HepG2 (cell line): Measurements from ENCODE around the gene PLXDC2. TPM values are rescaled to one million over a fixed set of nuclear protein-coding genes. Genes with fewer than 3 reads are reported as not detected.

Experiments used
- ATAC-seq: fragments of 200-7000 bp; cut with Tn5 transposase; 3 replicates; pipeline ENCODE4 v1.9.1; 2020; ENCODE audit warnings: mild to moderate bottlenecking, moderate library complexity
- BruUV-seq: library from RNA; stranded (reverse); fragments of 400-500 nt; replicated peaks from 2 replicates; lab custom pipeline; 2021; lab: Mats Ljungman, UMichigan
- CTCF ChIA-PET: fragments of 300-600 bp; formaldehyde crosslinking; extraction: SDS; loops from one replicate; lab custom pipeline; 2021; ENCODE audit warnings: low total read pairs, inconsistent platforms, low intra/inter-chr PET ratio; lab: Yijun Ruan, JAX
- POLR2A ChIA-PET: fragments of 350-600 bp; sonication (Branson Sonifier 250); formaldehyde crosslinking; loops from one replicate; lab custom pipeline; 2020; ENCODE audit warnings: antibody characterized with exemption, inconsistent platforms; lab: Yijun Ruan, JAX
- DNase-seq: peaks from one replicate; pipeline ENCODE4 v3.0.0-alpha.2; 2015; ENCODE audit warnings: low spot score
- FAIRE-seq: peaks from 3 replicates; lab custom pipeline; 2011; peaks lifted over from hg19 to GRCh38; lab: Jason Lieb, UNC
- H2AFZ ChIP-seq: one replicate; pipeline ENCODE4 v1.6.1; 2011; ENCODE audit warnings: low read length, inconsistent platforms
- H3K27ac ChIP-seq: fragments of 300-600 bp; 3 replicates; pipeline ENCODE4 v1.8.0; 2011; ENCODE audit warnings: mixed run types, mild to moderate bottlenecking, mixed read lengths, low read length, inconsistent platforms; ENCODE audit not compliant: insufficient read depth; ENCODE audit errors: extremely low read length
- H3K27me3 ChIP-seq, 2 experiments: fragments of 200-600 bp in 1 of 2; 2 replicates in 1 of 2; 3 replicates in 1 of 2; pipeline versions ENCODE4 v1.6.0 to v1.8.0; 2011; ENCODE audit warnings: low read length in 2 of 2, mild to moderate bottlenecking in 2 of 2, moderate library complexity in 2 of 2, inconsistent platforms in 1 of 2; ENCODE audit not compliant: insufficient read depth in 2 of 2, control insufficient read depth in 1 of 2
- H3K36me3 ChIP-seq, 2 experiments: fragments of 200-600 bp in 1 of 2; replicated peaks in 1 of 2; 2 replicates in 1 of 2; 3 replicates in 1 of 2; pipeline versions ENCODE4 v1.5.1 to v1.8.0; 2011; ENCODE audit warnings: low read length in 2 of 2, inconsistent platforms in 1 of 2; ENCODE audit not compliant: insufficient read depth in 2 of 2, control insufficient read depth in 1 of 2
- H3K4me1 ChIP-seq: 2 replicates; pipeline ENCODE4 v1.5.1; 2012; ENCODE audit warnings: low read length, inconsistent platforms; ENCODE audit not compliant: insufficient read depth
- H3K4me2 ChIP-seq: 2 replicates; pipeline ENCODE4 v1.6.0; 2011; ENCODE audit warnings: low read depth, low read length, inconsistent platforms
- H3K4me3 ChIP-seq, 3 experiments: fragments of 200-600 bp in 1 of 3; sonication (generic), shearing (Covaris generic) in 1 of 3; replicated peaks in 1 of 3; 2 replicates each; pipeline ENCODE4 v1.5.1; 2011 to 2016; ENCODE audit warnings: low read length in 3 of 3, inconsistent platforms in 2 of 3, low read depth in 2 of 3, mild to moderate bottlenecking in 2 of 3, control low read depth in 1 of 3, mixed read lengths in 1 of 3; ENCODE audit not compliant: insufficient read depth in 1 of 3
- H3K79me2 ChIP-seq: one replicate; pipeline ENCODE4 v1.6.1; 2011; ENCODE audit warnings: low read length, inconsistent platforms; ENCODE audit not compliant: insufficient read depth
- H3K9ac ChIP-seq: 2 replicates; pipeline ENCODE4 v1.6.0; 2011; ENCODE audit warnings: mild to moderate bottlenecking, low read depth, low read length, inconsistent platforms; ENCODE audit not compliant: insufficient read depth
- H3K9me3 ChIP-seq: 2 replicates; pipeline ENCODE4 v1.5.1; 2012; ENCODE audit warnings: mild to moderate bottlenecking, low read length
- H4K20me1 ChIP-seq: 2 replicates; pipeline ENCODE4 v1.6.0; 2011; ENCODE audit warnings: inconsistent platforms, mild to moderate bottlenecking, low read length, moderate library complexity; ENCODE audit not compliant: insufficient read depth
- CCAR2 ChIP-seq: fragments of 200-400 bp; formaldehyde crosslinking; optimal IDR thresholded peaks from 2 replicates; pipeline ENCODE3; 2018; ENCODE audit warnings: low read depth, mild to moderate bottlenecking, low read length, moderate library complexity
- FIP1L1 ChIP-seq: fragments of 200-400 bp; formaldehyde crosslinking; IDR thresholded peaks from 2 replicates; pipeline ENCODE4 v1.6.1; 2018; ENCODE audit warnings: low read depth, mild to moderate bottlenecking, low read length, moderate library complexity, borderline replicate concordance; ENCODE audit not compliant: insufficient read depth
- HOXD1 ChIP-seq: sonication (generic); formaldehyde crosslinking; IDR thresholded peaks from 2 replicates; pipeline ENCODE4 v1.5.0; 2020; ENCODE audit warnings: missing genetic modification reagents
- MATR3 ChIP-seq: sonication (generic); formaldehyde crosslinking; IDR thresholded peaks from 2 replicates; pipeline ENCODE4 v1.4.0; 2020; ENCODE audit warnings: missing genetic modification reagents
- SNAPC4 ChIP-seq: sonication (generic); formaldehyde crosslinking; IDR thresholded peaks from 2 replicates; pipeline ENCODE4 v1.4.0; 2020; ENCODE audit warnings: mild to moderate bottlenecking, missing genetic modification reagents
- ZBED4 ChIP-seq: sonication (generic); formaldehyde crosslinking; IDR thresholded peaks from 2 replicates; pipeline ENCODE4 v1.4.0; 2020; ENCODE audit warnings: missing genetic modification reagents, borderline replicate concordance
- ZFY ChIP-seq: sonication (generic); formaldehyde crosslinking; IDR thresholded peaks from 2 replicates; pipeline ENCODE4 v1.4.0; 2020; ENCODE audit warnings: missing genetic modification reagents
- ZNF335 ChIP-seq: sonication (generic); formaldehyde crosslinking; IDR thresholded peaks from 2 replicates; pipeline ENCODE4 v1.4.0; 2020; ENCODE audit warnings: missing genetic modification reagents
- WGBS: methylation state at CpG from one replicate; pipeline ENCODE4 v1.1.6; 2017; ENCODE audit warnings: low lambda C conversion rate; 5-methylcytosine and 5-hydroxymethylcytosine counted together
- in situ Hi-C: cut with HindIII; loops from 2 replicates; pipeline ENCODE4 v1.10.0; 2017; ENCODE audit warnings: low pct_unique_long_range_greater_than_20kb; ENCODE audit not compliant: extremely low pct_ligation_motif_present
- intact Hi-C: fragments of 100-400 bp; cut with micrococcal nuclease; formaldehyde crosslinking; loops from one replicate; pipeline ENCODE4 v1.10.0; 2022; ENCODE audit not compliant: unreplicated experiment
- polyA plus RNA-seq, 8 experiments: library from polyadenylated mRNA; depleted of rRNA in 3 of 8; stranded (reverse) in 7 of 8; unstranded in 1 of 8; fragments of >200 nt; fragmentation: Illumina TruSeq in 4 of 8; extraction: Trizol in 4 of 8; gene quantifications; 2 replicates each; pipeline versions ENCODE4 v1.2.1 to v1.2.3, GENCODE V29; 2011 to 2016; ENCODE audit warnings: low read depth in 4 of 8, missing spikeins in 1 of 8, mixed read lengths in 1 of 8; ENCODE audit not compliant: insufficient read depth in 1 of 8
- total RNA-seq, 5 experiments: library from RNA; depleted of rRNA; stranded (reverse); fragments of >200 nt; fragmentation: Illumina TruSeq; extraction: Trizol; gene quantifications; 2 replicates each; pipeline ENCODE4 v1.2.3, GENCODE V29; 2016; ENCODE audit warnings: low read depth in 1 of 5

The PLXDC2 gene
- total and polyA plus RNA-seq, 2 of the 13 experiments (the other 11 are each of a cell fraction or from before 2014, with no cell fraction given): 2.1 to 2.4 TPM

GRCh38 chr10:19788902-19789301 lies 27.3 kb upstream of the PLXDC2 start:
- ChIA-PET CTCF (interaction anchor here (1.0 to 1.1 kb wide), 2 partner anchors 441 to 1100 kb away, joined by 3 read pairs; no protein-coding TSS in a partner anchor), POLR2A (no interaction called here)
- Histone ChIP-seq H4K20me1 (no peaks in the 10 kb centered on the region), H2AFZ (no peak overlapping the region), H3K27ac (no peak overlapping the region), H3K4me1 (no peaks in the 10 kb centered on the region), H3K79me2 (no peaks in the 10 kb centered on the region), H3K4me3 (no peak overlapping the region), H3K27me3 (no peaks in the 10 kb centered on the region), H3K9ac (no peak overlapping the region), H3K4me2 (no peak overlapping the region), H3K36me3 (no peaks in the 10 kb centered on the region), H3K9me3 (no peaks in the 10 kb centered on the region)
- no peak for FAIRE-seq
- no peak for DNase-seq
- WGBS: 28% methylated on average over 2 of the region's 2 CpGs
- ATAC-seq: no peak
- intact Hi-C loops (loop anchor here (1.0 to 10.0 kb wide), 4 partner anchors 154 to 1100 kb away; no protein-coding TSS in a partner anchor), in situ Hi-C loops (loop anchor here (25.0 kb wide), 1 partner anchor 1102 kb away; no protein-coding TSS in a partner anchor)
- TF ChIP-seq ZFY (CRISPR knock-in tag) (no peak), ZNF335 (no peak)
- BruUV-seq: no TSS peak

GRCh38 chr10:19789607-19790006 lies 26.6 kb upstream of the PLXDC2 start:
- Histone ChIP-seq H4K20me1 (no peaks in the 10 kb centered on the region), H2AFZ (no peak overlapping the region), H3K4me3 (no peak overlapping the region), H3K9ac (no peak overlapping the region), H3K4me2 (no peak overlapping the region), H3K27me3 (no peaks in the 10 kb centered on the region), H3K9me3 (no peaks in the 10 kb centered on the region), H3K4me1 (no peaks in the 10 kb centered on the region), H3K79me2 (no peaks in the 10 kb centered on the region), H3K36me3 (no peaks in the 10 kb centered on the region), H3K27ac (no peak overlapping the region)
- intact Hi-C loops: loop anchor here (10.0 kb wide), 2 partner anchors 155 to 445 kb away; no protein-coding TSS in a partner anchor
- BruUV-seq: no TSS peak
- ATAC-seq (no peak), FAIRE-seq (no peak), DNase-seq (no peak)
- ChIA-PET POLR2A (no interaction called here), CTCF (no interaction called here)
- TF ChIP-seq CCAR2: no peak
- no peak for TF ChIP-seq SNAPC4 (CRISPR knock-in tag)
- no peak for TF ChIP-seq FIP1L1
- TF ChIP-seq HOXD1: no peak
- TF ChIP-seq ZBED4 (CRISPR knock-in tag): no peak
- no peak for TF ChIP-seq MATR3
- in situ Hi-C loops: loop anchor here (25.0 kb wide), 1 partner anchor 1102 kb away; no protein-coding TSS in a partner anchor
- 49% methylated on average over 5 of the region's 5 CpGs for WGBS
